HCT116 (cell line): Measurements from ENCODE around the gene PDZD4. TPM values are rescaled to one million over a fixed set of nuclear protein-coding genes. Genes with fewer than 3 reads are reported as not detected.

ENCODE experiments used
- ATAC-seq: fragments of 200-7000 bp; cut with Tn5 transposase; 2 replicates; pipeline ENCODE4 v1.9.1; 2020; ENCODE audit warnings: mild to moderate bottlenecking, moderate library complexity
- BruUV-seq: library from RNA; stranded (reverse); fragments of 400-500 nt; replicated peaks from 2 replicates; lab custom pipeline; 2021; lab: Mats Ljungman, UMichigan
- CTCF ChIA-PET: fragments of 300-600 bp; sonication (Branson Sonifier 250); formaldehyde crosslinking; loops from one replicate; lab custom pipeline; 2021; ENCODE audit warnings: antibody characterized with exemption; lab: Charles Lee
- POLR2A ChIA-PET: fragments of 300-600, 350-600 bp; sonication (Branson Sonifier 250); formaldehyde crosslinking; loops from one replicate; lab custom pipeline; 2021; ENCODE audit warnings: antibody characterized with exemption; lab: Charles Lee
- RAD21 ChIA-PET, 2 experiments: fragments of 300-600 bp; sonication (Branson Sonifier 250); formaldehyde crosslinking; loops; one replicate each; lab custom pipeline; 2023; ENCODE audit warnings: low total read pairs in 2 of 2; ENCODE audit not compliant: uncharacterized antibody in 2 of 2, unreplicated experiment in 2 of 2, low non-redundant PET in 1 of 2; lab: Charles Lee
- DNase-seq: peaks from one replicate; pipeline ENCODE4 v3.0.0-alpha.2; 2010; ENCODE audit warnings: low read depth, low spot score
- H2AFZ ChIP-seq: fragments of 200-600 bp; shearing (Covaris generic), sonication (generic); 2 replicates; pipeline ENCODE4 v1.6.1; 2017; ENCODE audit warnings: low read depth, mixed run types, mixed read lengths, antibody characterized with exemption, low read length; ENCODE audit not compliant: poor library complexity, severe bottlenecking
- H3K27ac ChIP-seq: 2 replicates; pipeline ENCODE4 v1.5.1; 2012; ENCODE audit warnings: low read depth, low read length
- H3K27me3 ChIP-seq: fragments of 200-600 bp; sonication (generic); 2 replicates; pipeline ENCODE4 v1.6.1; 2016; ENCODE audit warnings: mixed run types, low read length, mixed read lengths; ENCODE audit not compliant: insufficient read depth
- H3K36me3 ChIP-seq, 2 experiments: fragments of 200-500 bp in 1 of 2; fragments of 200-600 bp in 1 of 2; sonication (Bioruptor generic) in 1 of 2; sonication (generic) in 1 of 2; 2 replicates each; pipeline versions ENCODE4 v1.5.1 to v1.6.1; 2014 to 2016; ENCODE audit warnings: low read length in 2 of 2, inconsistent platforms in 1 of 2, mixed read lengths in 1 of 2, mixed run types in 1 of 2; ENCODE audit not compliant: insufficient read depth in 2 of 2, control insufficient read depth in 1 of 2
- H3K4me1 ChIP-seq, 2 experiments: fragments of 200-600 bp in 1 of 2; sonication (generic) in 1 of 2; 2 replicates each; pipeline versions ENCODE4 v1.5.1 to v1.6.1; 2012 to 2017; ENCODE audit warnings: low read length in 2 of 2, inconsistent platforms in 1 of 2, mild to moderate bottlenecking in 1 of 2, mixed read lengths in 1 of 2, mixed run types in 1 of 2, moderate library complexity in 1 of 2; ENCODE audit not compliant: insufficient read depth in 2 of 2, control insufficient read depth in 1 of 2
- H3K4me2 ChIP-seq: fragments of 200-600 bp; sonication (generic); 2 replicates; pipeline ENCODE4 v1.6.1; 2017; ENCODE audit warnings: mixed run types, low read length, mixed read lengths
- H3K4me3 ChIP-seq, 2 experiments: fragments of 200-600 bp in 1 of 2; sonication (generic) in 1 of 2; replicated peaks in 1 of 2; 2 replicates each; pipeline ENCODE4 v1.5.1; 2011 to 2016; ENCODE audit warnings: low read length in 2 of 2, control low read depth in 1 of 2, low read depth in 1 of 2, mild to moderate bottlenecking in 1 of 2, mixed read lengths in 1 of 2, mixed run types in 1 of 2
- H3K79me2 ChIP-seq: fragments of 200-600 bp; sonication (generic); 2 replicates; pipeline ENCODE4 v1.6.1; 2017; ENCODE audit warnings: mild to moderate bottlenecking, mixed run types, low read length, moderate library complexity, mixed read lengths; ENCODE audit not compliant: insufficient read depth
- H3K9ac ChIP-seq: fragments of 200-600 bp; sonication (generic); 2 replicates; pipeline ENCODE4 v1.6.1; 2016; ENCODE audit warnings: low read length, mixed read lengths
- H3K9me2 ChIP-seq: fragments of 200-600 bp; sonication (generic), shearing (Covaris generic); 2 replicates; pipeline ENCODE4 v1.6.1; 2017; ENCODE audit warnings: mixed run types, mild to moderate bottlenecking, moderate library complexity; ENCODE audit not compliant: insufficient read depth
- H3K9me3 ChIP-seq, 2 experiments: fragments of 200-500 bp in 1 of 2; fragments of 200-600 bp in 1 of 2; sonication (Bioruptor generic) in 1 of 2; sonication (generic) in 1 of 2; 2 replicates each; pipeline ENCODE4 v1.6.1; 2014 to 2017; ENCODE audit warnings: low read length in 2 of 2, mixed read lengths in 2 of 2, inconsistent platforms in 1 of 2, low read depth in 1 of 2, mild to moderate bottlenecking in 1 of 2, mixed run types in 1 of 2, moderate library complexity in 1 of 2; ENCODE audit not compliant: control insufficient read depth in 1 of 2, insufficient read depth in 1 of 2
- H4K20me1 ChIP-seq: fragments of 200-600 bp; sonication (generic), shearing (Covaris generic); 2 replicates; pipeline ENCODE4 v1.6.1; 2017; ENCODE audit warnings: mixed run types, mild to moderate bottlenecking, moderate library complexity; ENCODE audit not compliant: insufficient read depth
- CBX3 ChIP-seq: IDR thresholded peaks from 2 replicates; pipeline ENCODE4 v1.6.1; 2012; ENCODE audit warnings: low read depth
- CEBPB ChIP-seq: IDR thresholded peaks from 2 replicates; pipeline ENCODE4 v1.6.1; 2012; ENCODE audit warnings: low read depth
- EGR1 ChIP-seq: IDR thresholded peaks from 2 replicates; pipeline ENCODE4 v1.6.1; 2012; ENCODE audit warnings: low read depth
- EZH2 ChIP-seq: fragments of 200-600 bp; sonication (generic); IDR thresholded peaks from 2 replicates; pipeline ENCODE4 v1.6.1; 2017; ENCODE audit warnings: antibody characterized with exemption, mixed run types
- EZH2phosphoT487 ChIP-seq: fragments of 200-600 bp; IDR thresholded peaks from 2 replicates; pipeline ENCODE4 v1.6.1; 2018; ENCODE audit warnings: antibody characterized with exemption, borderline replicate concordance
- FOSL1 ChIP-seq: IDR thresholded peaks from 2 replicates; pipeline ENCODE4 v1.6.1; 2012; ENCODE audit warnings: low read depth
- POLR2A ChIP-seq: IDR thresholded peaks from 2 replicates; pipeline ENCODE4 v1.7.0; 2011; ENCODE audit warnings: borderline replicate concordance; ENCODE audit not compliant: insufficient read depth, insufficient read length; ENCODE audit errors: extremely low read depth
- RAD21 ChIP-seq: IDR thresholded peaks from 2 replicates; pipeline ENCODE4 v1.6.1; 2012; ENCODE audit warnings: low read depth, mild to moderate bottlenecking
- SIN3A ChIP-seq: IDR thresholded peaks from 2 replicates; pipeline ENCODE4 v1.6.1; 2012; ENCODE audit warnings: low read depth
- SP1 ChIP-seq: IDR thresholded peaks from 2 replicates; pipeline ENCODE4 v1.6.1; 2012; ENCODE audit warnings: low read depth
- SRF ChIP-seq: IDR thresholded peaks from 2 replicates; pipeline ENCODE4 v1.6.1; 2012; ENCODE audit warnings: low read depth
- TCF7L2 ChIP-seq: IDR thresholded peaks from 2 replicates; pipeline ENCODE4 v1.7.0; 2011; ENCODE audit warnings: borderline replicate concordance, inconsistent platforms; ENCODE audit not compliant: insufficient read depth, insufficient read length; ENCODE audit errors: extremely low read depth
- YY1 ChIP-seq: IDR thresholded peaks from 2 replicates; pipeline ENCODE4 v1.6.1; 2011; ENCODE audit warnings: low read length, low read depth, moderate library complexity, mild to moderate bottlenecking; ENCODE audit not compliant: insufficient replicate concordance; ENCODE audit errors: extremely low read depth
- ZFX ChIP-seq: fragments of 450-650 bp; IDR thresholded peaks from 2 replicates; pipeline ENCODE4 v1.6.1; 2017
- ZNF274 ChIP-seq: fragments of 200-500 bp; sonication (Bioruptor generic); IDR thresholded peaks from 2 replicates; pipeline ENCODE4 v1.6.1; 2014; ENCODE audit warnings: mild to moderate bottlenecking, low read depth, low read length, inconsistent platforms
- intact Hi-C: fragments of 100-400 bp; cut with micrococcal nuclease; formaldehyde crosslinking; loops from 2 replicates; pipeline ENCODE4 v1.10.0; 2022
- total RNA-seq: library from RNA; stranded (reverse); gene quantifications from one replicate; pipeline ENCODE4 v1.2.1, GENCODE V29; 2021; ENCODE audit not compliant: unreplicated experiment
- TF ChIP-seq, protein P1 (sequence below): IDR thresholded peaks from 2 replicates; pipeline ENCODE4 v1.6.1; 2012
- TF ChIP-seq, protein P2 (sequence below): IDR thresholded peaks from 2 replicates; pipeline ENCODE4 v1.6.1; 2012; ENCODE audit warnings: low read depth
- TF ChIP-seq, protein P3 (sequence below), 3 experiments: fragments of 200-600 bp in 1 of 3; sonication (generic) in 1 of 3; IDR thresholded peaks in 2 of 3; conservative IDR thresholded peaks in 1 of 3; 2 replicates each; pipeline ENCODE4 v1.5.1; 2012 to 2017; ENCODE audit warnings: low read depth in 2 of 3, low read length in 2 of 3, antibody characterized with exemption in 1 of 3, borderline replicate concordance in 1 of 3, control low read depth in 1 of 3, mild to moderate bottlenecking in 1 of 3, mixed read lengths in 1 of 3, mixed run types in 1 of 3, moderate library complexity in 1 of 3; ENCODE audit not compliant: insufficient read depth in 1 of 3

PDZD4 gene
- total RNA-seq, 1 experiment from 2014 or later: 0.30 TPM

DNA sequence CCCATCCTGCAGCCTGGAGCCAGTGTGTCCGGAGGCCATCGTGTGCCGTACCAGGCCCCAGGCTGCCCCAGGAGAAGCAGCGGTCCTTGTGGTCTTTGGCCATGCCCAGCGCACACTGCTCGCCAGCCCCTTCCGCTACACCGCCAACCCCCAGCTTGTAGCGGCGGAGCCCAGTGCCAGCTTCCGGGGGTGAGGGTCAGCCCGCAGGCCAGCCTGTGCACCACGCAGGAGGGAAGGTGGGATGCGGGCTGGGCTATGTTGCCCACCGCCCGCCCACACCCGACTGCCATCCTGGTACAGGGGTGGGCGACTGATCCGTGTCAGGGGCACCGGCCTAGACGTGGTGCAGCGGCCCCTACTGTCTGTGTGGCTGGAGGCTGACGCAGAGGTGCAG is 57.1 kb downstream of the PDZD4 start:
- Histone ChIP-seq H2AFZ (no peak overlapping the region), H3K4me3 (no peak overlapping the region), H3K9me3 (no peaks in the 10 kb centered on the region), H3K9me2 (no peaks in the 10 kb centered on the region), H4K20me1 (no peaks in the 10 kb centered on the region), H3K79me2 (no peaks in the 10 kb centered on the region), H3K9ac (no peak overlapping the region), H3K27ac (no peak overlapping the region), H3K4me1 (peaks cover 0 to 6% of the 10 kb centered on the region in 2 experiments; a peak in 1 of 4 replicates), H3K27me3 (no peaks in the 10 kb centered on the region), H3K4me2 (no peak overlapping the region), H3K36me3 (no peaks in the 10 kb centered on the region)
- RAD21 ChIA-PET: no interaction called here
- no peak for DNase-seq
- POLR2A ChIA-PET: no interaction called here
- intact Hi-C loops: no loop called here
- no TSS peak for BruUV-seq
- CTCF ChIA-PET: no interaction called here
- ATAC-seq: no peak
- TF ChIP-seq SP1 (no peak), POLR2A (no peak), SIN3A (no peak), CBX3 (no peak), EZH2phosphoT487 (no peak), RAD21 (no peak), SRF (no peak), ZFX (no peak), EGR1 (no peak), ZNF274 (no peak), CEBPB (no peak), FOSL1 (no peak), EZH2 (no peak), YY1 (no peak), TCF7L2 (no peak)
- TF ChIP-seq, protein P1, sequence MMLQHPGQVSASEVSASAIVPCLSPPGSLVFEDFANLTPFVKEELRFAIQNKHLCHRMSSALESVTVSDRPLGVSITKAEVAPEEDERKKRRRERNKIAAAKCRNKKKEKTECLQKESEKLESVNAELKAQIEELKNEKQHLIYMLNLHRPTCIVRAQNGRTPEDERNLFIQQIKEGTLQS: no peak
- TF ChIP-seq, protein P2, sequence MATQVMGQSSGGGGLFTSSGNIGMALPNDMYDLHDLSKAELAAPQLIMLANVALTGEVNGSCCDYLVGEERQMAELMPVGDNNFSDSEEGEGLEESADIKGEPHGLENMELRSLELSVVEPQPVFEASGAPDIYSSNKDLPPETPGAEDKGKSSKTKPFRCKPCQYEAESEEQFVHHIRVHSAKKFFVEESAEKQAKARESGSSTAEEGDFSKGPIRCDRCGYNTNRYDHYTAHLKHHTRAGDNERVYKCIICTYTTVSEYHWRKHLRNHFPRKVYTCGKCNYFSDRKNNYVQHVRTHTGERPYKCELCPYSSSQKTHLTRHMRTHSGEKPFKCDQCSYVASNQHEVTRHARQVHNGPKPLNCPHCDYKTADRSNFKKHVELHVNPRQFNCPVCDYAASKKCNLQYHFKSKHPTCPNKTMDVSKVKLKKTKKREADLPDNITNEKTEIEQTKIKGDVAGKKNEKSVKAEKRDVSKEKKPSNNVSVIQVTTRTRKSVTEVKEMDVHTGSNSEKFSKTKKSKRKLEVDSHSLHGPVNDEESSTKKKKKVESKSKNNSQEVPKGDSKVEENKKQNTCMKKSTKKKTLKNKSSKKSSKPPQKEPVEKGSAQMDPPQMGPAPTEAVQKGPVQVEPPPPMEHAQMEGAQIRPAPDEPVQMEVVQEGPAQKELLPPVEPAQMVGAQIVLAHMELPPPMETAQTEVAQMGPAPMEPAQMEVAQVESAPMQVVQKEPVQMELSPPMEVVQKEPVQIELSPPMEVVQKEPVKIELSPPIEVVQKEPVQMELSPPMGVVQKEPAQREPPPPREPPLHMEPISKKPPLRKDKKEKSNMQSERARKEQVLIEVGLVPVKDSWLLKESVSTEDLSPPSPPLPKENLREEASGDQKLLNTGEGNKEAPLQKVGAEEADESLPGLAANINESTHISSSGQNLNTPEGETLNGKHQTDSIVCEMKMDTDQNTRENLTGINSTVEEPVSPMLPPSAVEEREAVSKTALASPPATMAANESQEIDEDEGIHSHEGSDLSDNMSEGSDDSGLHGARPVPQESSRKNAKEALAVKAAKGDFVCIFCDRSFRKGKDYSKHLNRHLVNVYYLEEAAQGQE: no peak
- TF ChIP-seq, protein P3, sequence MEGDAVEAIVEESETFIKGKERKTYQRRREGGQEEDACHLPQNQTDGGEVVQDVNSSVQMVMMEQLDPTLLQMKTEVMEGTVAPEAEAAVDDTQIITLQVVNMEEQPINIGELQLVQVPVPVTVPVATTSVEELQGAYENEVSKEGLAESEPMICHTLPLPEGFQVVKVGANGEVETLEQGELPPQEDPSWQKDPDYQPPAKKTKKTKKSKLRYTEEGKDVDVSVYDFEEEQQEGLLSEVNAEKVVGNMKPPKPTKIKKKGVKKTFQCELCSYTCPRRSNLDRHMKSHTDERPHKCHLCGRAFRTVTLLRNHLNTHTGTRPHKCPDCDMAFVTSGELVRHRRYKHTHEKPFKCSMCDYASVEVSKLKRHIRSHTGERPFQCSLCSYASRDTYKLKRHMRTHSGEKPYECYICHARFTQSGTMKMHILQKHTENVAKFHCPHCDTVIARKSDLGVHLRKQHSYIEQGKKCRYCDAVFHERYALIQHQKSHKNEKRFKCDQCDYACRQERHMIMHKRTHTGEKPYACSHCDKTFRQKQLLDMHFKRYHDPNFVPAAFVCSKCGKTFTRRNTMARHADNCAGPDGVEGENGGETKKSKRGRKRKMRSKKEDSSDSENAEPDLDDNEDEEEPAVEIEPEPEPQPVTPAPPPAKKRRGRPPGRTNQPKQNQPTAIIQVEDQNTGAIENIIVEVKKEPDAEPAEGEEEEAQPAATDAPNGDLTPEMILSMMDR (IDR thresholded peaks at IDR 0.05 in 2 of 3, conservative IDR thresholded peaks at IDR 0.05 in 1 of 3; ENCODE audit: borderline replicate concordance in 1 of 3, insufficient read depth in 1 of 3, low read depth in 2 of 3, low read length in 2 of 3): no peak
